Measurements from ENCODE around the gene NCAM2.

DNA sequence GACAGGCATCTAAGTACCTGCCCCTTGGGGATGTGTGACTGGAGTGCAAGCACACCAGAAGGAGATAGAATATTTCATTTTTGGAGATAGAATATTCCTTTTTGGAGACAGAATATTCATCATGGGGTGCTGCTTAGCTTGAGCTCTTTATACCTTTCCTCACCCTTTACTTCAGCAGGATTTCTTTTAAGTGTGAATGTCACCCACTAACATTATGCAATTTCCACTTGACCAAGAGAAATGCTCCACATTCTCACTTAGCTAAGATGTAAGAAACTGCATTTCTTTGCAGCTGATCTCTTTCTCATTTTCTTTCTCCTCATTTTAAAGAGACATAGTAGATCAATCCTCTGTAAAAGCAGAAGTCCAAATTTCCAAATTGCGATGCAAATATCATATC, 436.7 kb downstream of the NCAM2 start:
- TF ChIP-seq, protein P1, sequence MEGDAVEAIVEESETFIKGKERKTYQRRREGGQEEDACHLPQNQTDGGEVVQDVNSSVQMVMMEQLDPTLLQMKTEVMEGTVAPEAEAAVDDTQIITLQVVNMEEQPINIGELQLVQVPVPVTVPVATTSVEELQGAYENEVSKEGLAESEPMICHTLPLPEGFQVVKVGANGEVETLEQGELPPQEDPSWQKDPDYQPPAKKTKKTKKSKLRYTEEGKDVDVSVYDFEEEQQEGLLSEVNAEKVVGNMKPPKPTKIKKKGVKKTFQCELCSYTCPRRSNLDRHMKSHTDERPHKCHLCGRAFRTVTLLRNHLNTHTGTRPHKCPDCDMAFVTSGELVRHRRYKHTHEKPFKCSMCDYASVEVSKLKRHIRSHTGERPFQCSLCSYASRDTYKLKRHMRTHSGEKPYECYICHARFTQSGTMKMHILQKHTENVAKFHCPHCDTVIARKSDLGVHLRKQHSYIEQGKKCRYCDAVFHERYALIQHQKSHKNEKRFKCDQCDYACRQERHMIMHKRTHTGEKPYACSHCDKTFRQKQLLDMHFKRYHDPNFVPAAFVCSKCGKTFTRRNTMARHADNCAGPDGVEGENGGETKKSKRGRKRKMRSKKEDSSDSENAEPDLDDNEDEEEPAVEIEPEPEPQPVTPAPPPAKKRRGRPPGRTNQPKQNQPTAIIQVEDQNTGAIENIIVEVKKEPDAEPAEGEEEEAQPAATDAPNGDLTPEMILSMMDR (conservative IDR thresholded peaks at IDR 0.05; ENCODE audit: low read length): no peak
- no peak for TF ChIP-seq EZH2phosphoT487 (IDR thresholded peaks at IDR 0.05; ENCODE audit: borderline replicate concordance)

Data from Loucy (cell line).